NCI-H345 (cell line): ENCODE measurements around the gene POP4.

Experiments used
- DNase-seq: peaks from one replicate; lab custom pipeline; 2025; lab: John Stamatoyannopoulos, UW

Gene POP4

GRCh38 chr19:29576761-29577648, 29.1 kb upstream of the POP4 start:
- DNase-seq: no peak

- no peak for DNase-seq
These were observed 28.5 kb upstream of the POP4 start for GRCh38 chr19:29577649-29577963.

GRCh38 chr19:29578349-29578748, 27.7 kb upstream of the POP4 start:
- no peak for DNase-seq

GRCh38 chr19:29579308-29579910, 26.7 kb upstream of the POP4 start:
- DNase-seq: no peak

- no peak for DNase-seq
These were observed 24.7 kb upstream of the POP4 start for GRCh38 chr19:29581398-29581797.

GRCh38 chr19:29583196-29583999, 22.7 kb upstream of the POP4 start:
- no peak for DNase-seq

GRCh38 chr19:29586401-29586800, 19.7 kb upstream of the POP4 start:
- DNase-seq: no peak

- no peak for DNase-seq
These were observed 19.0 kb upstream of the POP4 start for GRCh38 chr19:29587059-29587458.

GRCh38 chr19:29587518-29587986, 18.5 kb upstream of the POP4 start:
- no peak for DNase-seq

- DNase-seq: no peak
These were observed 18.0 kb upstream of the POP4 start for GRCh38 chr19:29588095-29588494.

GRCh38 chr19:29590278-29590677, 15.8 kb upstream of the POP4 start:
- DNase-seq: peak; percentile 13

GRCh38 chr19:29591670-29592069, 14.4 kb upstream of the POP4 start:
- DNase-seq: no peak

- no peak for DNase-seq
These were observed 12.2 kb upstream of the POP4 start for GRCh38 chr19:29593869-29594268.

GRCh38 chr19:29596080-29596727, 9.9 kb upstream of the POP4 start:
- peak; percentile 74 for DNase-seq

- DNase-seq: peak; percentile 82
These were observed 9.1 kb upstream of the POP4 start for GRCh38 chr19:29596885-29597525.

- DNase-seq: no peak
These were observed 8.0 kb upstream of the POP4 start for GRCh38 chr19:29598036-29598435.

- DNase-seq: no peak
These were observed 7.6 kb upstream of the POP4 start for GRCh38 chr19:29598496-29598895.

- DNase-seq: no peak
These were observed 2.8 kb upstream of the POP4 start for GRCh38 chr19:29603308-29603707.

- no peak for DNase-seq
These were observed 301 bp downstream of the POP4 start for GRCh38 chr19:29606420-29606747.

GRCh38 chr19:29609636-29610035, 3.6 kb downstream of the POP4 start:
- no peak for DNase-seq

GRCh38 chr19:29610213-29610573, 4.1 kb downstream of the POP4 start:
- DNase-seq: no peak
